WTC11 (cell line): ENCODE data around the gene EXOC4.

Experiments
- ATF3 ChIP-seq: sonication (generic); formaldehyde crosslinking; conservative IDR thresholded peaks from 2 replicates; pipeline ENCODE4 v1.8.1; 2022; ENCODE audit warnings: mild to moderate bottlenecking, missing genetic modification reagents
- CBFB ChIP-seq: sonication (generic); formaldehyde crosslinking; IDR thresholded peaks from 2 replicates; pipeline ENCODE4 v1.8.1; 2022; ENCODE audit warnings: mild to moderate bottlenecking, low read depth, missing genetic modification reagents
- CTCF ChIP-seq: fragments of 200-600 bp; IDR thresholded peaks from 2 replicates; pipeline ENCODE4 v1.8.0; 2022; ENCODE audit warnings: antibody characterized with exemption
- E2F5 ChIP-seq: sonication (generic); formaldehyde crosslinking; IDR thresholded peaks from 2 replicates; pipeline ENCODE4 v1.8.1; 2022; ENCODE audit warnings: mild to moderate bottlenecking, moderate library complexity, missing genetic modification reagents
- ETV6 ChIP-seq: sonication (generic); formaldehyde crosslinking; IDR thresholded peaks from 2 replicates; pipeline ENCODE4 v1.8.1; 2022; ENCODE audit warnings: mild to moderate bottlenecking, missing genetic modification reagents
- FOXJ3 ChIP-seq: sonication (generic); formaldehyde crosslinking; IDR thresholded peaks from 2 replicates; pipeline ENCODE4 v1.9.0; 2021; ENCODE audit warnings: missing genetic modification reagents, mild to moderate bottlenecking, borderline replicate concordance
- IRF1 ChIP-seq: sonication (generic); formaldehyde crosslinking; IDR thresholded peaks from 2 replicates; pipeline ENCODE4 v1.8.0; 2023; ENCODE audit warnings: missing genetic modification reagents
- USF1 ChIP-seq: sonication (generic); formaldehyde crosslinking; IDR thresholded peaks from 2 replicates; pipeline ENCODE4 v1.8.0; 2022; ENCODE audit warnings: mild to moderate bottlenecking, missing genetic modification reagents

- TF ChIP-seq CTCF (no peak), ETV6 (CRISPR knock-in tag) (no peak), FOXJ3 (CRISPR knock-in tag) (no peak), IRF1 (no peak), E2F5 (no peak), ATF3 (CRISPR knock-in tag) (no peak), CBFB (CRISPR knock-in tag) (no peak), USF1 (CRISPR knock-in tag) (no peak)
Measured at GRCh38 chr7:133748443-133749407, 495.8 kb downstream of the EXOC4 start.
